HEK293 (cell line): ENCODE results near the gene SH2D2A.

Experiments used
- CTCF ChIA-PET: fragments of 350-600 bp; formaldehyde crosslinking; extraction: SDS; loops from one replicate; lab custom pipeline; 2021; ENCODE audit warnings: antibody characterized with exemption; lab: Yijun Ruan, JAX
- POLR2A ChIA-PET: fragments of 300-600 bp; formaldehyde crosslinking; extraction: SDS; loops from one replicate; lab custom pipeline; 2020; ENCODE audit warnings: antibody characterized with exemption, inconsistent platforms; lab: Yijun Ruan, JAX
- H3K27ac ChIP-seq: fragments of 200-500 bp; sonication (Bioruptor generic); 2 replicates; pipeline ENCODE4 v1.5.1; 2014; ENCODE audit warnings: low read depth, low read length, control low read depth, inconsistent platforms; ENCODE audit errors: extremely low read depth
- H3K36me3 ChIP-seq, 2 experiments: fragments of 200-500 bp in 1 of 2; sonication (Bioruptor generic) in 1 of 2; 1 replicate in 1 of 2; 2 replicates in 1 of 2; pipeline ENCODE4 v1.5.1; 2014 to 2017; ENCODE audit warnings: inconsistent platforms in 2 of 2, low read length in 2 of 2; ENCODE audit not compliant: control insufficient read depth in 2 of 2, insufficient read depth in 1 of 2
- H3K4me1 ChIP-seq: fragments of 200-500 bp; sonication (Bioruptor generic); 2 replicates; pipeline ENCODE4 v1.5.1; 2014; ENCODE audit warnings: mild to moderate bottlenecking, low read length, inconsistent platforms; ENCODE audit not compliant: control insufficient read depth, insufficient read depth
- H3K4me3 ChIP-seq: 2 replicates; pipeline ENCODE4 v1.5.1; 2011; ENCODE audit warnings: low read depth, mild to moderate bottlenecking, control low read depth, low read length, moderate library complexity
- H3K9me3 ChIP-seq: fragments of 200-500 bp; sonication (Bioruptor generic); 2 replicates; pipeline ENCODE4 v1.5.1; 2014; ENCODE audit warnings: low read depth, low read length, inconsistent platforms; ENCODE audit not compliant: control insufficient read depth, insufficient read depth
- FEZF1 ChIP-seq: fragments of 450-650 bp; formaldehyde crosslinking; IDR thresholded peaks from 2 replicates; pipeline ENCODE4 v1.5.1; 2016; ENCODE audit warnings: missing biosample characterization, missing genetic modification characterization
- GLIS1 ChIP-seq: fragments of 450-650 bp; formaldehyde crosslinking; IDR thresholded peaks from 2 replicates; pipeline ENCODE4 v1.5.1; 2016; ENCODE audit warnings: missing biosample characterization, missing genetic modification characterization
- OSR2 ChIP-seq: fragments of 450-650 bp; formaldehyde crosslinking; IDR thresholded peaks from 2 replicates; pipeline ENCODE4 v1.5.1; 2016; ENCODE audit warnings: missing biosample characterization, missing genetic modification characterization
- PATZ1 ChIP-seq: fragments of 450-650 bp; formaldehyde crosslinking; IDR thresholded peaks from 2 replicates; pipeline ENCODE4 v1.5.1; 2016; ENCODE audit warnings: missing biosample characterization, missing genetic modification characterization
- PRDM1 ChIP-seq: fragments of 450-650 bp; formaldehyde crosslinking; IDR thresholded peaks from 2 replicates; pipeline ENCODE4; 2016; ENCODE audit warnings: missing biosample characterization, missing genetic modification characterization
- ZBTB17 ChIP-seq: fragments of 450-650 bp; formaldehyde crosslinking; IDR thresholded peaks from 2 replicates; pipeline ENCODE4 v1.5.1; 2016; ENCODE audit warnings: missing biosample characterization, missing genetic modification characterization
- ZBTB6 ChIP-seq: fragments of 450-650 bp; formaldehyde crosslinking; IDR thresholded peaks from 2 replicates; pipeline ENCODE4 v1.5.1; 2017; ENCODE audit warnings: missing biosample characterization, missing genetic modification characterization
- ZNF10 ChIP-seq: fragments of 450-650 bp; formaldehyde crosslinking; IDR thresholded peaks from 2 replicates; pipeline ENCODE4 v1.5.1; 2017; ENCODE audit warnings: missing biosample characterization, missing genetic modification characterization
- ZNF133 ChIP-seq: fragments of 450-650 bp; formaldehyde crosslinking; IDR thresholded peaks from 2 replicates; pipeline ENCODE4 v1.5.1; 2016; ENCODE audit warnings: missing biosample characterization, missing genetic modification characterization
- ZNF140 ChIP-seq: fragments of 450-650 bp; formaldehyde crosslinking; IDR thresholded peaks from 2 replicates; pipeline ENCODE4 v1.5.1; 2016; ENCODE audit warnings: missing biosample characterization, missing genetic modification characterization
- ZNF23 ChIP-seq: fragments of 450-650 bp; formaldehyde crosslinking; IDR thresholded peaks from 2 replicates; pipeline ENCODE4 v1.5.1; 2016; ENCODE audit warnings: missing biosample characterization, missing genetic modification characterization, borderline replicate concordance
- ZNF26 ChIP-seq: fragments of 450-650 bp; formaldehyde crosslinking; IDR thresholded peaks from 2 replicates; pipeline ENCODE4 v1.5.1; 2016; ENCODE audit warnings: missing biosample characterization, missing genetic modification characterization
- ZNF292 ChIP-seq: fragments of 450-650 bp; formaldehyde crosslinking; IDR thresholded peaks from 2 replicates; pipeline ENCODE4 v1.5.1; 2016; ENCODE audit warnings: low read depth, missing biosample characterization, missing genetic modification characterization, borderline replicate concordance
- ZNF335 ChIP-seq: fragments of 450-650 bp; formaldehyde crosslinking; conservative IDR thresholded peaks from 2 replicates; pipeline ENCODE4 v1.5.1; 2016; ENCODE audit warnings: missing biosample characterization, missing genetic modification characterization
- ZNF366 ChIP-seq: fragments of 450-650 bp; formaldehyde crosslinking; conservative IDR thresholded peaks from 2 replicates; pipeline ENCODE4 v1.5.1; 2016; ENCODE audit warnings: missing biosample characterization, missing genetic modification characterization
- ZNF518A ChIP-seq: fragments of 450-650 bp; formaldehyde crosslinking; conservative IDR thresholded peaks from 2 replicates; pipeline ENCODE4 v1.5.1; 2016; ENCODE audit warnings: low read depth, missing biosample characterization, missing genetic modification characterization
- ZNF580 ChIP-seq: fragments of 450-650 bp; formaldehyde crosslinking; IDR thresholded peaks from 2 replicates; pipeline ENCODE4 v1.5.1; 2016; ENCODE audit warnings: missing biosample characterization, missing genetic modification characterization
- ZNF596 ChIP-seq: fragments of 450-650 bp; IDR thresholded peaks from 2 replicates; pipeline ENCODE4 v1.5.0; 2018; ENCODE audit warnings: missing biosample characterization, mild to moderate bottlenecking, missing genetic modification characterization, moderate library complexity
- ZNF670 ChIP-seq: fragments of 450-650 bp; formaldehyde crosslinking; IDR thresholded peaks from 2 replicates; pipeline ENCODE4 v1.5.1; 2016; ENCODE audit warnings: missing biosample characterization, missing genetic modification characterization, low read depth
- ZNF768 ChIP-seq: fragments of 450-650 bp; formaldehyde crosslinking; IDR thresholded peaks from 2 replicates; pipeline ENCODE4 v1.5.1; 2018; ENCODE audit warnings: missing biosample characterization, mild to moderate bottlenecking, missing genetic modification characterization

Gene SH2D2A

GRCh38 chr1:156807627-156808026 is 9.0 kb downstream of the SH2D2A start (continued):
- TF ChIP-seq ZNF518A (tag by site-specific recombination): no peak
- no peak for TF ChIP-seq ZNF670
- TF ChIP-seq ZNF335: no peak
- no peak for TF ChIP-seq ZNF140 (tag by site-specific recombination)
- no peak for TF ChIP-seq ZNF23 (tag by site-specific recombination)

- CTCF ChIA-PET: interaction anchor here (0.7 to 2.7 kb wide), 6 partner anchors 9 to 118 kb away, joined by 3 to 15 read pairs (median 4); partner anchors contain the start of gene NTRK1
- peak overlapping the region; percentile 19 for H3K27ac ChIP-seq
- H3K36me3 ChIP-seq: peaks cover 0 to 14% of the 10 kb centered on the region in 2 experiments; a peak in 1 of 3 replicates
- POLR2A ChIA-PET: no interaction called here
- peak; percentile 93 for TF ChIP-seq ZBTB17
- TF ChIP-seq ZNF292: no peak
- TF ChIP-seq ZNF23 (tag by site-specific recombination): peak; percentile 95; the same call in 1 of the 2 replicates
- TF ChIP-seq GLIS1: peak; percentile 50
- no peaks in the 10 kb centered on the region for H3K9me3 ChIP-seq
- no peak overlapping the region for H3K4me3 ChIP-seq
- H3K4me1 ChIP-seq: no peaks in the 10 kb centered on the region
Measured at GRCh38 chr1:156806512-156807440, 9.9 kb downstream of the SH2D2A start.

GRCh38 chr1:156805766-156806511 is 10.7 kb downstream of the SH2D2A start:
- Histone ChIP-seq H3K4me1 (no peaks in the 10 kb centered on the region), H3K9me3 (no peaks in the 10 kb centered on the region), H3K4me3 (no peak overlapping the region), H3K36me3 (peaks cover 0 to 22% of the 10 kb centered on the region in 2 experiments; a peak in 1 of 3 replicates), H3K27ac (peak overlapping the region; percentile 19)
- POLR2A ChIA-PET: no interaction called here
- CTCF ChIA-PET: interaction anchor here (0.7 to 2.7 kb wide), 6 partner anchors 9 to 117 kb away, joined by 3 to 9 read pairs (median 4); partner anchors contain the start of gene NTRK1
- TF ChIP-seq ZBTB6 (tag by site-specific recombination): no peak
- TF ChIP-seq ZNF23 (tag by site-specific recombination): no peak
- TF ChIP-seq FEZF1 (tag by site-specific recombination): 0 out of 2 replicates have a peak, but pooled peaks have one; percentile 12
- 0 out of 2 replicates have a peak, but pooled peaks have one; percentile 22 for TF ChIP-seq ZNF10
- no peak for TF ChIP-seq ZNF768 (tag by site-specific recombination)
- peak; percentile 59 for TF ChIP-seq OSR2 (tag by site-specific recombination)
- TF ChIP-seq PATZ1 (tag by site-specific recombination): no peak
- TF ChIP-seq ZNF26 (tag by site-specific recombination): no peak
- TF ChIP-seq ZNF580: no peak
- 0 out of 2 replicates have a peak, but pooled peaks have one; percentile 14 for TF ChIP-seq ZNF366
- TF ChIP-seq ZNF596 (tag by site-specific recombination): no peak
- no peak for TF ChIP-seq ZNF133
- TF ChIP-seq PRDM1 (tag by site-specific recombination): 0 out of 2 replicates have a peak, but pooled peaks have one; percentile 41
